NCI-H774 (cell line): ENCODE measurements around the gene TSEN2.

Experiments used
- DNase-seq: peaks from one replicate; lab custom pipeline; 2025; lab: John Stamatoyannopoulos, UW

Gene TSEN2

GRCh38 chr3:12553921-12554391 lies 69.7 kb downstream of the TSEN2 start:
- DNase-seq: no peak

GRCh38 chr3:12556314-12556689 lies 72.0 kb downstream of the TSEN2 start:
- no peak for DNase-seq

GRCh38 chr3:12556690-12557472 lies 72.6 kb downstream of the TSEN2 start, which contains the start of gene MKRN2:
Gene MKRN2, plus strand, starts transcription at chr3:12557087. Its CDS starts 64 bp downstream, at chr3:12557151.
- peak; percentile 67 for DNase-seq

- no peak for DNase-seq
These were observed 73.3 kb downstream of the TSEN2 start for GRCh38 chr3:12557473-12558100.

GRCh38 chr3:12558706-12559105 lies 74.4 kb downstream of the TSEN2 start:
- DNase-seq: no peak

- no peak for DNase-seq
These were observed 75.2 kb downstream of the TSEN2 start for GRCh38 chr3:12559520-12559919.

GRCh38 chr3:12560505-12561190 lies 76.4 kb downstream of the TSEN2 start:
- no peak for DNase-seq

- no peak for DNase-seq
These were observed 77.1 kb downstream of the TSEN2 start for GRCh38 chr3:12561397-12561796.

- DNase-seq: no peak
These were observed 78.2 kb downstream of the TSEN2 start for GRCh38 chr3:12562451-12562850.

- no peak for DNase-seq
These were observed 82.7 kb downstream of the TSEN2 start for GRCh38 chr3:12566976-12567375.

GRCh38 chr3:12568747-12569146 lies 84.5 kb downstream of the TSEN2 start:
- no peak for DNase-seq

GRCh38 chr3:12569836-12570235 lies 85.6 kb downstream of the TSEN2 start:
- DNase-seq: no peak

GRCh38 chr3:12571986-12572385 lies 87.7 kb downstream of the TSEN2 start:
- no peak for DNase-seq

GRCh38 chr3:12574131-12574530 lies 89.9 kb downstream of the TSEN2 start:
- no peak for DNase-seq

- no peak for DNase-seq
These were observed 90.4 kb downstream of the TSEN2 start for GRCh38 chr3:12574661-12575060.

- DNase-seq: no peak
These were observed 93.1 kb downstream of the TSEN2 start for GRCh38 chr3:12577379-12577778.

- DNase-seq: no peak
These were observed 94.5 kb downstream of the TSEN2 start for GRCh38 chr3:12578742-12579141.

- no peak for DNase-seq
These were observed 95.2 kb downstream of the TSEN2 start for GRCh38 chr3:12579456-12579855.

- DNase-seq: no peak
These were observed 95.6 kb downstream of the TSEN2 start for GRCh38 chr3:12579905-12580304.

GRCh38 chr3:12582730-12583129 lies 98.5 kb downstream of the TSEN2 start:
- DNase-seq: no peak
